SHP77 treated with DMSO at 0.1 percent for 48 hours (cell line): ENCODE data around the gene TFAP2E.
A peak's percentile ranks its signal among the peaks of the same experiment; 100 is the strongest.

ENCODE experiments used
- DNase-seq: peaks from one replicate; lab custom pipeline; 2025; lab: John Stamatoyannopoulos, UW

The TFAP2E gene

GRCh38 chr1:35573198-35574124, at the start of gene TFAP2E:
Gene TFAP2E (plus strand): TSS chr1:35573314. CDS start chr1:35573578, 264 bp downstream.
- DNase-seq = no peak

- DNase-seq = no peak
Observed at GRCh38 chr1:35524106-35524505, 49.0 kb upstream of the TFAP2E start.

GRCh38 chr1:35530168-35530567, 42.9 kb upstream of the TFAP2E start:
- no peak for DNase-seq

GRCh38 chr1:35530946-35531345, 42.2 kb upstream of the TFAP2E start:
- DNase-seq = no peak

- DNase-seq = no peak
Observed at GRCh38 chr1:35531368-35531767, 41.7 kb upstream of the TFAP2E start.

DNA sequence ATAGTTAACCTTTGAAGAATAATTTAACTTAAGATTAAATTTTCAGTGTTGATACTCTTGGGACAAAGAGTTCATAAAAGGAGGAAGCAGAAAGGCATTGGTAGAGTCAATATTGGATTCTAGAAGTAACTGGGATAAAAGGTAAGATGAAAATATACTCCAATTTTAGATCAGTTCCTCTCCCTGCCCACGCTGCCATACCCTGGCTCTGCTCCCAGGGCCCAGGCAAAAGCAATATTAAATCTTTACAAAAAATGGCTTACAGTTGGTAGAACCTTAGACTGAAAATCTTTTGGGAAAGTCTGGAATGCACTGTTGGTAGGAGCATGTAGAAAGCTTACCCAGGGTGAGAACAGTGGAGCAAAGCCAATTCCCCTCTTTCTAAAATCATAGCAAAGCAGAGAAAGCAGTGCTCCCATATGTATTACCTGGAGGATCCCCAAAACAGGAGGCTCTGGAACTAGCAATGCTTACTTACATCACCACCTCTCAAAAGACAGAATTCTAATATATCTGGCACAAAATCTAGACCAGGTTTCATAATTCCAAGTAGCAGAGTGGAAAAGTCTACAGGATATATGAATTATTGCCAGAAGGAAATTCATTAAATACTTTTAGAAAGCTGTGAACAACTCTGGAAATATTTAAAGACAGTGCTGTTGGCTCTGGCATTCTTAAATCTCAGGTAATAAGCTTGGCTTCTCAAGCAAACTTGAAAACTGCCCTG, 40.5 kb upstream of the TFAP2E start:
- DNase-seq = no peak

DNA sequence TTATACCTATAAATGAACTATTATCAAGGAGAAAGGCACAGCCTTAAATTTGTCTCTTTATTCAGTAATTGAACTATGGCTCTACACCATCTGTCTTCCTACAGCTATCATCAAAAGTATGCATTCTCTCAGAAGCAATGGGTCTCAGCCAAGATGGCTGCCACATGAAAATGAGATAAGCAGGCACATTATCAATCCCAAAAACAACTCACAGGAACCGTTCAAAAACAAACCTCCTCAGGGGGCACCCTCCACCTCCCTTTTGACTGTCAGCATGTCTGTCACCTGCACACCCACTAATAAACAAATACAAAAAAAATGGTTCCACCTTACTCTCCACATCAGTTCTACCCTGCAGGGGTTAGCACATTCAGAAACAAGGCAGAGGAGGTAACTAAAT, 39.5 kb upstream of the TFAP2E start:
- no peak for DNase-seq

GRCh38 chr1:35535243-35535642, 37.9 kb upstream of the TFAP2E start:
- DNase-seq = no peak

- DNase-seq = no peak
Observed at GRCh38 chr1:35536556-35537162, 36.5 kb upstream of the TFAP2E start.

DNA sequence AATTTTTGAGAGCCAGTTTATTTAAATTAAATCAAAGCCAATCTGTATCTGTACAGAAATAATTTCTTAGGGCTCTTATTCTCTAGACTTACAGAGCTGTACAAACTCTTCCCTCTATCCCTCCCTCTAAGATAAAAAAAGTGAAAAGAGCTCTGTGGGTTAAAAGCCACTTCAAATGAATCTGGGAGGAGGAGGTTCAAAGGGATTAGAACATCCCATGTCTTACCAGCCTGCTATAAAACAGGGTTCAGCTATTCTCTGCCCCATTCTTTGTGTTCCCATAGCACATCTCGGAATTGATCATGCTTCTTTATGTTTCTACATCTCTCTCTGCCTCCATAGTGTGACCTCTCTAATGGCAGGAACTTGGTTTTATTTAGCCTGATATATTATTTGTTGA, 35.3 kb upstream of the TFAP2E start:
- DNase-seq = no peak

- no peak for DNase-seq
Observed at GRCh38 chr1:35539073-35539823, 33.9 kb upstream of the TFAP2E start.

DNA sequence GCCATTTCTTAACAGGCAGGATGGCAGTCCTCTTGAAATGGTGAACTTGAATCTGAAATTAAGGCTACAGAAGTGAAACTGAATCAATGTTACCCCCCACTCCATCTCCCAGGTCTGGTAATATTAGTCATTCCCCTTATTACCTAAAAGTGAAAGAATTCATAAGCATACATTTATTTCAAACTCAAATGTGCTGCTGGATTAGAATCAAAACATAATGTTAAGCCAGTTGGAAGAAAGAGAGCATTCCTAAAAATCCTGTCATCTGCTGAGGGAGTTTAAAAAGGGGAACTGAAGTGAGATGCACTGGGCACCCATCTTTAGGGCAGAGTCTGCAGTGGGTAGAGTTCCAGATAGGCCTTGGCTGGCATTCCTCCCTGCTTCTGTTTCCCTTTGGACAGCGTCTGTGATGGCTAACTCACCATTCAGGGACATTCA, 33.3 kb upstream of the TFAP2E start:
- DNase-seq = no peak

DNA sequence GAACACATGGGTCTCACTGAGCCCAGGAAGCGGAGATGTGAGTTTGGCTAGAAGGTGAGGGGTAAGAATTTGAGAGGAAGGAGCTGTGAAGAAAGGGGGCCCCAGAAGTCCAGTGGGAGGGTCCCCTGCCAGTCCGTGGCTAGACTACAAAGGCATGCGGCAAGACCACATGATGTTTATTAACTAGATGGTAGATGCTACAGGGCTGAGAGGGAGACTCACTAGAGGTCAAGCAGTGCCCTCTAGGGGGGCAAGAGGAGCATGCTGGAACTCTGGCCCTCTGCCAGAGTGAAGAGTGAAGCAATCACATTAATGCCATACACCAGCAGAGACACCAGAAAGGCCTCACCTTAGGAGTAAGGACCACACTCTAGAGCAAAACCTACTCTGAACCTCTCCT, 28.1 kb upstream of the TFAP2E start:
- no peak for DNase-seq

DNA sequence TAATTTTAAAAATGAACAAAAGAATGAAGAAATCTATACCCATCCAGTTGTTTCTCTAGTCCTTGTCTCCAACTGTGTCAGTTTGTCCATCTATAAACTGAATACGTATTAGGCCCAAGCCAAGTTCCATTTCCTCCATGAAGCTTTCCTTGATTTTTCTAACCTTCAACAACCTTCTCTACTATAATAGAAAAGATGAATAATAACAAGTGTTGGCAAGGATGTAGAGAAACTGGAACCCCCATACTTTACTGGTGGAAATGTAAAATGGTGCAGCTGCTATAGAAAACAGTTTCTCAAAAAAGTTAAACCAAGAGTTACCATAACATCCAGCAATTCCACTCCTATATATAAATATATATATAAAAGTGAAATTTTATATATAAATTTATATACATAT, 26.5 kb upstream of the TFAP2E start:
- no peak for DNase-seq

GRCh38 chr1:35553851-35554250, 19.3 kb upstream of the TFAP2E start:
- no peak for DNase-seq

DNA sequence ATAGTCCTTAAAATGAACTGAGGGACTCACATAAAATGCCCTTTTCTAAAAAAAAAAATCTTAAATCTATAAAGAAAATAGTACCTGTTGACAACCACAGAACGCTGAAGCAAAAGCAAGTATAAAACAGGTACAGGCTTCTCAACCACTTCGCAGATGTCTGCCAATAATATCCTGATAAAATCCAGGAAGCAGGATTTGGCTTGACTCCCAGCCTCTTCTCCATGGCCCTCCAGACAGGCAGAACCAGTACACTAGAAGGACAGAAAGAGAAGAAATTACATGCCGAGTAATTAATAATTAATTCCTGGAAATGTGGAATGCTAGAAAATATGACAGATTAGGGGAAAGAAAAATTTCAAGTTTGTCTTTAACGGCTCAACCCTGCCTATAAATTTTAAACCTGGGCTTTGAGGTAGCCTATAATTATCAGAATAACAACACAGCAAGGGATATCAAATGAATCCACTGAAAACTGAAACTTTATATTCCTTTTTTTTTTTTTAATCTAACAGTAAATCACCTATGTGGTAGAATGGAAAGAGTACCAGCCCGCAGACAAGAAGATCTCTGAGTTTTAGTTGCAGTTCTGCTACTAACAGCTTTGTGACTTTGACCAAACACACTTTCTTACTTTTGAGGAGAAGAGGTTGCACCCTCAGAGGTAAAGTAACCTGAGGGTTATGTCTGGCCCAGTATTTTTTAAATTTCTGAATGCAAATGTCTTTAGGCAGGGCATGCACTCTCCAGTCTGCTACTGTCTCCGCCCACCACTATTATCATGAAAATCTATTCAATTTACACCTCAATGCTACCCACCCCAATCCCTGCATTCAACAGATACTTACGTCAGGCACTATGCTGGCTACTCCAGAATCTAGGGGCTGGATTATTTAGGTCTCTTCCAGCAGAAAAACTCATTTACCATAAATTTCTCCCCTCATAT, 18.6 kb upstream of the TFAP2E start:
- DNase-seq = no peak

DNA sequence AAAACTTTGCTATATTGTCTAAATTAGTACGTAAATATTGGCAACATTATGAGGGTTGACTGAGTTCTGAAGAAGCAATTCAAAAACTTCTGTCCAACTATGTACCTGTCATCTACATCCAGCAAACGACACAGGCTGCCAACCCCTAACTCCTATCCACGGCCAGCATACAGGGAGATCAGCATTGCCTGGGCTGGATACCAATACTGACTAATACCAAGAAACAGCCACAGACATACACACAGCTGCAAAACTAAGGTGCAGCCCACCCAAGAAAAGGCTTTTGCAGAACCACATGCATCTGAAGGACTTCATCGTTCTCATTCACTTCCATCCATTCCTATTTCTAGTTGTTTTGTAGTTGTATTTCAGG, 17.9 kb upstream of the TFAP2E start:
- no peak for DNase-seq

GRCh38 chr1:35555601-35556477, 17.3 kb upstream of the TFAP2E start:
- DNase-seq = peak; percentile 89

DNA sequence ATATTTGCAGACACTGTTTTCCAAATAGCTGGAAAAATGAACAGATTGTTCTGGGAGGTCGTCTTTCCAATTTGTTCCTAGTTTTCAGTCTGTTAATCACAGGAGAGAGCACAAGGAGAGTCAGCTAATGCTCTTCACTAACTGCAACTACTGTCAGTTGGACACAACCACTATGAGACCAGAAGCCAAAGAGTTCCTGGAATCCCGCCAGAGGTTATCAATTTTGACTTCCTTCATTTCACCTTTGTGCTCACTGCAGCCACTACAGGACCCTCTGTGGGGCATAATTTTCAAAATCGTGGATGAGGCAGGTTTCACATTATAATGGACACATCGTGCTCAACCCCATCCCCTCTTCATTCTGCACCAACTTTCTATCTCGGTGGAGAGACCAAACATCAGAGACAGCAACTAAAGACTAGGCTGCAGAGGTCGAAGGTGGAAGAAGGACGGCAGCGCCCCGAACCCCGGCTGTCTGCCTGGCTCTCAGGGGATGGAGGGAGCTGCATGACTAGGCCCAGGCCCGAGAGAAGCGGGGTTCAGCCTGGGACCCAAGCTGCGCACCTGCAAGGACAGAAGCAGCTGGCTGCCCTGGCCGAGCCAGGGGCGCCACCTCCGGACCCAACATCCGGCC, 16.5 kb upstream of the TFAP2E start:
- peak; percentile 59 for DNase-seq
